GM18526 (cell line): ENCODE data around the gene ANKRD35.

Experiments used
- POLR2A ChIP-seq: IDR thresholded peaks from 3 replicates; pipeline ENCODE4 v1.6.1; 2011; ENCODE audit not compliant: insufficient read length; ENCODE audit errors: extremely low read depth

Gene ANKRD35

GRCh38 chr1:145845514-145846161 lies 40.0 kb downstream of the ANKRD35 start, which contains the start of gene NUDT17:
Gene NUDT17, plus strand, starts transcription at chr1:145845630. Its CDS starts 11 bp downstream, at chr1:145845641.
- peak; percentile 67 for TF ChIP-seq POLR2A

- TF ChIP-seq POLR2A, result no peak
These were observed 40.5 kb downstream of the ANKRD35 start for GRCh38 chr1:145845144-145845513.

GRCh38 chr1:145843031-145843430 lies 42.6 kb downstream of the ANKRD35 start:
- no peak for TF ChIP-seq POLR2A

GRCh38 chr1:145837656-145838055 lies 48.0 kb downstream of the ANKRD35 start:
- no peak for TF ChIP-seq POLR2A

- no peak for TF ChIP-seq POLR2A
These were observed 57.2 kb downstream of the ANKRD35 start for GRCh38 chr1:145828367-145829026.

- TF ChIP-seq POLR2A, result no peak
These were observed 57.7 kb downstream of the ANKRD35 start for GRCh38 chr1:145827966-145828365.

GRCh38 chr1:145826030-145826429 lies 59.6 kb downstream of the ANKRD35 start:
- TF ChIP-seq POLR2A, result no peak

GRCh38 chr1:145824499-145824842 lies 61.2 kb downstream of the ANKRD35 start:
- no peak for TF ChIP-seq POLR2A

GRCh38 chr1:145823565-145824498 lies 61.8 kb downstream of the ANKRD35 start, which contains the start of the genes POLR3C and RNF115:
Gene POLR3C, plus strand, starts transcription at chr1:145824200. Its CDS starts 1,577 bp downstream, at chr1:145825777.
Gene RNF115, minus strand, starts transcription at chr1:145824095. Its CDS starts 222 bp downstream, at chr1:145823873.
- TF ChIP-seq POLR2A, result peak; percentile 70
